Stimulated activated CD4-positive, alpha-beta T cell treated with anti-CD3 and anti-CD28 coated beads, Interleukin-12 subunit alpha, Interleukin-12 subunit beta, amount 100 ng/mL, for 24 hours (primary cell): ENCODE results near the gene FARP2.
A peak's percentile ranks its signal among the peaks of the same experiment; 100 is the strongest.
"Not testable (repeated sequence)": the region's sequence is repeated elsewhere in the genome, so short reads cannot be mapped to it uniquely, and the experiment has no call there.

Experiments used
- DNase-seq, 2 experiments: peaks; one replicate each; pipeline ENCODE4 v3.0.0-alpha.2; 2020; ENCODE audit warnings: low read depth in 2 of 2

FARP2 gene

GRCh38 chr2:241355983-241356870 is at the start of gene FARP2:
Gene FARP2, plus strand, starts transcription at chr2:241356285. Its CDS starts 16,823 bp downstream, at chr2:241373108.
- peak; percentile 95 to 96 for DNase-seq

- no peak for DNase-seq
Observed at GRCh38 chr2:241307055-241307454, 49.0 kb upstream of the FARP2 start.

- no peak for DNase-seq
Observed at GRCh38 chr2:241308267-241308666, 47.8 kb upstream of the FARP2 start.

GRCh38 chr2:241308832-241309500 is 47.1 kb upstream of the FARP2 start:
- no peak for DNase-seq

GRCh38 chr2:241309684-241310117 is 46.4 kb upstream of the FARP2 start:
- peak; percentile 46 to 53 for DNase-seq

GRCh38 chr2:241310917-241311566 is 45.0 kb upstream of the FARP2 start:
- no peak for DNase-seq

GRCh38 chr2:241312082-241312481 is 44.0 kb upstream of the FARP2 start:
- DNase-seq, result no peak

GRCh38 chr2:241313543-241314095 is 42.5 kb upstream of the FARP2 start:
- DNase-seq, result no peak

- DNase-seq, result no peak
Observed at GRCh38 chr2:241314226-241315092, 41.6 kb upstream of the FARP2 start.

GRCh38 chr2:241315093-241315878 is 40.8 kb upstream of the FARP2 start, which contains the start of gene HDLBP:
Gene HDLBP, minus strand, starts transcription at chr2:241315672. Its CDS starts 48,803 bp downstream, at chr2:241266869.
- DNase-seq, result peak; percentile 100

GRCh38 chr2:241315879-241316631 is 40.0 kb upstream of the FARP2 start, which contains the start of gene SEPTIN2:
Gene SEPTIN2, plus strand, starts transcription at chr2:241315925. Its CDS starts 8,308 bp downstream, at chr2:241324233.
- peak in 1 of 2 experiments; percentile 59 for DNase-seq

- DNase-seq, result no peak
Observed at GRCh38 chr2:241316825-241317224, 39.3 kb upstream of the FARP2 start.

GRCh38 chr2:241317391-241317790 is 38.7 kb upstream of the FARP2 start:
- DNase-seq, result no peak

- DNase-seq, result not testable (repeated sequence)
Observed at GRCh38 chr2:241318830-241319229, 37.3 kb upstream of the FARP2 start.

GRCh38 chr2:241320394-241320793 is 35.7 kb upstream of the FARP2 start:
- no peak for DNase-seq

GRCh38 chr2:241321033-241321432 is 35.1 kb upstream of the FARP2 start:
- no peak for DNase-seq

- no peak for DNase-seq
Observed at GRCh38 chr2:241321886-241322285, 34.2 kb upstream of the FARP2 start.

GRCh38 chr2:241323778-241324177 is 32.3 kb upstream of the FARP2 start:
- no peak for DNase-seq

- no peak for DNase-seq
Observed at GRCh38 chr2:241324775-241325174, 31.3 kb upstream of the FARP2 start.
